SHP77 (cell line): ENCODE data around the gene RPN1.

ENCODE experiments used
- DNase-seq, 2 experiments: peaks; one replicate each; lab custom pipeline; 2025; lab: John Stamatoyannopoulos, UW

The RPN1 gene

GRCh38 chr3:128648940-128649663, 1.5 kb downstream of the RPN1 start:
- no peak for DNase-seq

- no peak for DNase-seq
Observed at GRCh38 chr3:128648402-128648801, 2.2 kb downstream of the RPN1 start.

GRCh38 chr3:128647307-128647706, 3.3 kb downstream of the RPN1 start:
- DNase-seq: no peak

- no peak for DNase-seq
Observed at GRCh38 chr3:128634075-128634611, 16.5 kb downstream of the RPN1 start.

- DNase-seq: no peak
Observed at GRCh38 chr3:128632301-128632700, 18.3 kb downstream of the RPN1 start.

- DNase-seq: no peak
Observed at GRCh38 chr3:128629936-128630335, 20.7 kb downstream of the RPN1 start.

- no peak for DNase-seq
Observed at GRCh38 chr3:128625409-128625945, 25.1 kb downstream of the RPN1 start.

- DNase-seq: no peak
Observed at GRCh38 chr3:128624526-128625138, 26.0 kb downstream of the RPN1 start.

GRCh38 chr3:128623762-128624176, 26.8 kb downstream of the RPN1 start:
- no peak for DNase-seq

GRCh38 chr3:128621931-128622330, 28.7 kb downstream of the RPN1 start:
- no peak for DNase-seq

- no peak for DNase-seq
Observed at GRCh38 chr3:128621234-128621633, 29.4 kb downstream of the RPN1 start.

- DNase-seq: no peak
Observed at GRCh38 chr3:128620268-128620691, 30.3 kb downstream of the RPN1 start.

- DNase-seq: no peak
Observed at GRCh38 chr3:128619146-128619890, 31.3 kb downstream of the RPN1 start.

GRCh38 chr3:128618398-128618726, 32.3 kb downstream of the RPN1 start:
- DNase-seq: no peak

- DNase-seq: peak; percentile 91 to 95
Observed at GRCh38 chr3:128617557-128618397, 32.8 kb downstream of the RPN1 start.

GRCh38 chr3:128617270-128617556, 33.4 kb downstream of the RPN1 start:
- DNase-seq: no peak

GRCh38 chr3:128616516-128617269, 33.9 kb downstream of the RPN1 start:
- no peak for DNase-seq

- no peak for DNase-seq
Observed at GRCh38 chr3:128614076-128614475, 36.5 kb downstream of the RPN1 start.

GRCh38 chr3:128613083-128613829, 37.4 kb downstream of the RPN1 start:
- DNase-seq: no peak

GRCh38 chr3:128610451-128611070, 40.1 kb downstream of the RPN1 start:
- no peak for DNase-seq
